Natural killer cell (primary cell): ENCODE data around the gene SCD5. TPM values are rescaled to one million over a fixed set of nuclear protein-coding genes. Genes with fewer than 3 reads are reported as not detected.

Experiments
- ATAC-seq, 3 donors: fragments of 150-1000 bp in 2 of 3; fragments of 200-7000 bp in 1 of 3; cut with Tn5 transposase; 1 replicate in 1 of 3; 2 replicates in 2 of 3; pipeline ENCODE4 v1.10.0; 2021; ENCODE audit warnings: mild to moderate bottlenecking in 2 of 3, moderate library complexity in 2 of 3
- DNase-seq, 2 donors: peaks; one replicate each; pipeline versions ENCODE4 v3.0.0 to v3.0.0-alpha.2; 2013 to 2021; ENCODE audit warnings: mixed read lengths in 1 of 2
- H3K27ac ChIP-seq: one replicate; pipeline ENCODE4 v1.5.1; 2013; ENCODE audit warnings: mild to moderate bottlenecking, low read length
- H3K27me3 ChIP-seq: one replicate; pipeline ENCODE4 v1.6.1; 2013; ENCODE audit warnings: low read length; ENCODE audit not compliant: control insufficient read depth, insufficient read depth
- H3K36me3 ChIP-seq: one replicate; pipeline ENCODE4 v1.6.1; 2013; ENCODE audit warnings: low read length; ENCODE audit not compliant: control insufficient read depth, insufficient read depth
- H3K4me1 ChIP-seq: one replicate; pipeline ENCODE4 v1.6.1; 2013; ENCODE audit warnings: low read length; ENCODE audit not compliant: control insufficient read depth, insufficient read depth
- H3K4me3 ChIP-seq: one replicate; pipeline ENCODE4 v1.5.1; 2013; ENCODE audit warnings: low read length
- H3K9me3 ChIP-seq: one replicate; pipeline ENCODE4 v1.6.1; 2013; ENCODE audit warnings: low read length; ENCODE audit not compliant: control insufficient read depth, insufficient read depth
- H3K27ac Mint-ChIP-seq, 2 donors: one replicate each; pipeline ENCODE4 v1.8.0; 2022; ENCODE audit warnings: mild to moderate bottlenecking in 2 of 2, mixed read lengths in 2 of 2, moderate library complexity in 1 of 2
- H3K27me3 Mint-ChIP-seq, 2 donors: one replicate each; pipeline ENCODE4 v1.8.0; 2022; ENCODE audit warnings: low read depth in 2 of 2, mixed read lengths in 2 of 2
- H3K36me3 Mint-ChIP-seq: one replicate; pipeline ENCODE4 v1.8.0; 2022; ENCODE audit warnings: mixed read lengths
- H3K4me1 Mint-ChIP-seq, 2 donors: one replicate each; pipeline ENCODE4 v1.8.0; 2022; ENCODE audit warnings: mixed read lengths in 2 of 2
- H3K4me3 Mint-ChIP-seq: one replicate; pipeline ENCODE4 v1.8.0; 2022; ENCODE audit warnings: mild to moderate bottlenecking, moderate library complexity, mixed read lengths
- H3K9me3 Mint-ChIP-seq, 2 donors: one replicate each; pipeline ENCODE4 v1.8.0; 2022; ENCODE audit warnings: mixed read lengths in 2 of 2
- WGBS: methylation state at CpG from one replicate; pipeline ENCODE4 v1.1.7; 2013; ENCODE audit warnings: missing lambda C conversion rate; ENCODE audit not compliant: insufficient coverage; 5-methylcytosine and 5-hydroxymethylcytosine counted together
- intact Hi-C: fragments of 100-400 bp; cut with micrococcal nuclease; formaldehyde crosslinking; loops from one replicate; pipeline ENCODE4 v1.14.2; 2022
- total RNA-seq, 4 donors: library from RNA; stranded (reverse); fragments of 120-200 nt in 1 of 4; gene quantifications; one replicate each; pipeline versions ENCODE4 v1.2.3 to v1.2.4, GENCODE V29; 2013 to 2022
- TF ChIP-seq, protein P1 (sequence below): fragments of 200-600 bp; IDR thresholded peaks from one replicate; pipeline ENCODE4 v1.8.0; 2022; ENCODE audit warnings: antibody characterized with exemption

The SCD5 gene
- total RNA-seq, 3 donors from 2014 or later (not counting 1 experiment from before 2014, with no cell fraction given) = 8.9 to 11.6 (median 9.0) TPM

DNA sequence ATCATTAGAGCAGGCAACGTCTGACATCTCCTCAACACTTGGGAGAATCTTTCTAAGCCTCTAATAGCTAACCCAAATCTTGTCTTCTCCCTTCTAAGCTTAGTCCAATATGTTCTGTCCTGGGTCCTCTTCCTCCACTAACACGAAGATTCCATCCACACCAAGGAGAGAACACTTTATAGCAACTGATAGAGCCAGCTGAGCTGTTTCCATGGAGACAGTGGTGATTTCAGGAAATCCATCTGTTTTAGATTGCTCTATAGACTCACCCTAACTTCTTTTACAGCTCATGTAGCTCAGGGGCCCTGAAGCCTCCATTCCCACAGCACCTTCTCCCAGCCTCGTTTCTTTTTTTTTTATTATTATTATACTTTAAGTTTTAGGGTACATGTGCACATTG, 37.4 kb downstream of the SCD5 start:
- Histone ChIP-seq H3K4me3 (no peak overlapping the region), H3K4me1 (no peaks in the 10 kb centered on the region), H3K36me3 (no peaks in the 10 kb centered on the region), H3K27me3 (no peaks in the 10 kb centered on the region), H3K27ac (no peak overlapping the region), H3K9me3 (peaks cover 8% of the 10 kb centered on the region)
- no peak for DNase-seq
- TF ChIP-seq, protein P1, sequence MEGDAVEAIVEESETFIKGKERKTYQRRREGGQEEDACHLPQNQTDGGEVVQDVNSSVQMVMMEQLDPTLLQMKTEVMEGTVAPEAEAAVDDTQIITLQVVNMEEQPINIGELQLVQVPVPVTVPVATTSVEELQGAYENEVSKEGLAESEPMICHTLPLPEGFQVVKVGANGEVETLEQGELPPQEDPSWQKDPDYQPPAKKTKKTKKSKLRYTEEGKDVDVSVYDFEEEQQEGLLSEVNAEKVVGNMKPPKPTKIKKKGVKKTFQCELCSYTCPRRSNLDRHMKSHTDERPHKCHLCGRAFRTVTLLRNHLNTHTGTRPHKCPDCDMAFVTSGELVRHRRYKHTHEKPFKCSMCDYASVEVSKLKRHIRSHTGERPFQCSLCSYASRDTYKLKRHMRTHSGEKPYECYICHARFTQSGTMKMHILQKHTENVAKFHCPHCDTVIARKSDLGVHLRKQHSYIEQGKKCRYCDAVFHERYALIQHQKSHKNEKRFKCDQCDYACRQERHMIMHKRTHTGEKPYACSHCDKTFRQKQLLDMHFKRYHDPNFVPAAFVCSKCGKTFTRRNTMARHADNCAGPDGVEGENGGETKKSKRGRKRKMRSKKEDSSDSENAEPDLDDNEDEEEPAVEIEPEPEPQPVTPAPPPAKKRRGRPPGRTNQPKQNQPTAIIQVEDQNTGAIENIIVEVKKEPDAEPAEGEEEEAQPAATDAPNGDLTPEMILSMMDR = no peak
- WGBS = 34% methylated on average over 2 of the region's 3 CpGs
- Mint-ChIP-seq H3K36me3 (peaks cover 4% of the 10 kb centered on the region), H3K4me3 (no peak overlapping the region), H3K4me1 (peaks cover 0 to 37% of the 10 kb centered on the region in 2 donors), H3K27me3 (no peaks in the 10 kb centered on the region), H3K9me3 (peaks cover under 1 to 2% of the 10 kb centered on the region in 2 donors), H3K27ac (peak overlapping the region in 1 of 2 donors; percentile 0)
- intact Hi-C loops = no loop called here
- ATAC-seq = no peak

DNA sequence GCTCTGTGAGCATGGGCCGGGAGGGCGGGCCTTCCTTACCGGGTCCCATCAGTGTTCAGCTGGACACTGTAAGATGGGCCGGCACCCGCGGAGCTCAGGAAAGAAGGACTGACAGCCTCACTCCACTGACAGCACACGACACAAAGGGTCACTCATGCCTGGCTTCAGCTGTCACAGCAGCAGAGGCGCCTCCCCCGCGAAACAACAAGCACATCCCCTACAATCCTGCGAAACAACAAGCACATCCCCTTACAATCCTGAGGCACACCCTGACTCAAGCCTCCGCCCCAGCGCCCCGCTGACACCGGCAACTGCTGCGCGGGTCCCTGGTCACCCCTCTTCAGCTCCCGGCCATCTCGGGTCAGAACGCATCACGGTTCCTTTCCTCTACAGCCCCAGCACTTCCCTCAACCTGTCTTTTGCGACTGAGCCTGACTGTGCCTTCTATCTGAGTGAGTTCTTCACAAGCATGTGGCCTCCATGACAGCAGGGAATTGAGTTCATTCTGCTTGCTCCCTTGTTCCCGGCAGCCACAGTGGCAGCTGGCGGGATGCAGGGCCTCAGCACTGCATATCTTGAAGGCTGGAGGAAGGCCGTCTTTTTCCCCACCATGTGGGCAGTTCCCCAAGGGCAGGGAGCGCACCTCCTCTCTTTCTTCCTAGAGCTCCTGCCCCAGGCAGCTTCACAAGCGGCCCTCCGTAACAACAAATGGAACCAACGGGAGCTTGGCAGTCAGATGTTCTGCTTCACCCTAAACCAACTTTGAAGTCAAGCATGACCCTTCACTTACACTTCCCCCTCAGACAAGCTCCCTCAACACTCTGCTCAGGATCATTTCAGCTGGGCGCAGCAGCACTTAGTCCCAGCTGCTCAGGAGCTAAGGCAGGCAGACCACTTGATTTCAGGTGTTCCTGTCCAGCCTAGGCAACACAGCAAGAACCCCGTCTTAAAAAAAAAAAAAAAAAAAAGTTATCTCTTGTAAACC, 39.6 kb downstream of the SCD5 start:
- H3K36me3 ChIP-seq = no peaks in the 10 kb centered on the region
- peak overlapping the region in 1 of 2 donors; percentile 21 for H3K27ac Mint-ChIP-seq
- intact Hi-C loops = no loop called here
- no peak for DNase-seq
- no peaks in the 10 kb centered on the region for H3K27me3 Mint-ChIP-seq
- no peaks in the 10 kb centered on the region for H3K4me1 ChIP-seq
- no peak overlapping the region for H3K27ac ChIP-seq
- no peaks in the 10 kb centered on the region for H3K36me3 Mint-ChIP-seq
- no peak overlapping the region for H3K4me3 Mint-ChIP-seq
- WGBS = 88% methylated on average over 31 of the region's 31 CpGs
- H3K9me3 ChIP-seq = no peaks in the 10 kb centered on the region
- H3K4me3 ChIP-seq = no peak overlapping the region
- no peaks in the 10 kb centered on the region for H3K9me3 Mint-ChIP-seq
- no peak for ATAC-seq
- TF ChIP-seq, protein P1 = no peak
- no peaks in the 10 kb centered on the region for H3K27me3 ChIP-seq
- H3K4me1 Mint-ChIP-seq = peaks cover 0 to 47% of the 10 kb centered on the region in 2 donors

GRCh38 chr4:82756061-82756460, 42.5 kb downstream of the SCD5 start:
- no peaks in the 10 kb centered on the region for H3K9me3 ChIP-seq
- Mint-ChIP-seq H3K27ac (no peak overlapping the region), H3K9me3 (no peaks in the 10 kb centered on the region), H3K4me3 (no peak overlapping the region), H3K4me1 (peaks cover 6 to 45% of the 10 kb centered on the region in 2 donors), H3K36me3 (no peaks in the 10 kb centered on the region), H3K27me3 (no peaks in the 10 kb centered on the region)
- intact Hi-C loops = no loop called here
- no peaks in the 10 kb centered on the region for H3K4me1 ChIP-seq
- H3K36me3 ChIP-seq = no peaks in the 10 kb centered on the region
- DNase-seq (no peak), ATAC-seq (no peak)
- WGBS = 100% methylated on average over 3 of the region's 4 CpGs
- H3K27me3 ChIP-seq = no peaks in the 10 kb centered on the region
- H3K27ac ChIP-seq = no peak overlapping the region
- H3K4me3 ChIP-seq = no peak overlapping the region
- TF ChIP-seq, protein P1 = no peak
